Gastrocnemius medialis (tissue), 4 donors: ENCODE measurements around the gene EFHD2. TPM values are rescaled to one million over a fixed set of nuclear protein-coding genes. Genes with fewer than 3 reads are reported as not detected.

Experiments used
- ATAC-seq, 2 donors: fragments of 150-250 bp; one replicate each; pipeline ENCODE4 v1.9.1; 2016
- DNase-seq, 2 donors: peaks; one replicate each; pipeline ENCODE4 v3.0.0-alpha.2; 2019
- H3K27ac ChIP-seq, 4 donors: fragments of 200-600 bp; sonication (generic); 1 replicate in 1 of 4; 2 replicates in 3 of 4; pipeline ENCODE4 v1.5.1; 2016 to 2018; ENCODE audit warnings: mild to moderate bottlenecking in 2 of 4, moderate library complexity in 1 of 4
- H3K27me3 ChIP-seq, 3 donors: fragments of 200-600 bp; sonication (generic) in 2 of 3; 1 replicate in 1 of 3; 2 replicates in 2 of 3; pipeline versions ENCODE4 v1.5.1 to v1.6.0; 2016 to 2019; ENCODE audit warnings: mild to moderate bottlenecking in 1 of 3, moderate library complexity in 1 of 3
- H3K36me3 ChIP-seq, 2 donors: fragments of 200-600 bp; sonication (generic) in 1 of 2; one replicate each; pipeline ENCODE4 v1.5.1; 2017 to 2018
- H3K4me1 ChIP-seq, 2 donors: fragments of 200-600 bp; sonication (generic) in 1 of 2; one replicate each; pipeline ENCODE4 v1.5.1; 2016 to 2017; ENCODE audit warnings: mild to moderate bottlenecking in 2 of 2
- H3K4me3 ChIP-seq, 4 donors: fragments of 200-600 bp; sonication (generic) in 3 of 4; 1 replicate in 1 of 4; 2 replicates in 3 of 4; pipeline ENCODE4 v1.5.1; 2016 to 2019; ENCODE audit warnings: mild to moderate bottlenecking in 2 of 4
- H3K9me3 ChIP-seq, 3 donors: fragments of 200-600 bp; sonication (generic) in 2 of 3; 1 replicate in 1 of 3; 2 replicates in 2 of 3; pipeline ENCODE4 v1.5.1; 2016 to 2019
- POLR2A ChIP-seq, 2 donors: fragments of 450-650 bp; IDR thresholded peaks; one replicate each; pipeline ENCODE4 v1.6.1; 2017; ENCODE audit warnings: antibody characterized with exemption in 2 of 2, mild to moderate bottlenecking in 2 of 2, moderate library complexity in 2 of 2
- in situ Hi-C, 4 donors: fragments of 200-750 bp; cut with MboI; loops; one replicate each; pipeline versions ENCODE4 v1.15.0 to v1.8.0; 2017; ENCODE audit warnings: low sequenced_read_pairs in 4 of 4
- intact Hi-C: fragments of 100-400 bp; cut with DNase I; formaldehyde crosslinking; loops from one replicate; pipeline ENCODE4 v1.15.1; 2023; ENCODE audit warnings: low total_unique reads
- total RNA-seq, 4 donors: library from RNA; depleted of rRNA; stranded (reverse); fragments of >200 nt; gene quantifications; one replicate each; pipeline versions ENCODE4 v1.1.0 to v1.2.3, GENCODE V29; 2016
- TF ChIP-seq, protein P1 (sequence below), 5 experiments: fragments of 450-650 bp in 3 of 5; fragments of 200-600 bp in 2 of 5; sonication (generic) in 2 of 5; IDR thresholded peaks in 4 of 5; conservative IDR thresholded peaks in 1 of 5; 1 replicate in 4 of 5; 2 replicates in 1 of 5; pipeline ENCODE4 v1.5.1; 2016 to 2019; ENCODE audit warnings: antibody characterized with exemption in 5 of 5, mild to moderate bottlenecking in 3 of 5, moderate library complexity in 3 of 5

The EFHD2 gene
- total RNA-seq, 4 donors from 2014 or later: 2.9 to 8.1 (median 5.3) TPM

GRCh38 chr1:15441247-15441646 is 31.6 kb downstream of the EFHD2 start:
- intact Hi-C loops: no loop called here
- Histone ChIP-seq H3K4me3 (no peak overlapping the region), H3K36me3 (no peaks in the 10 kb centered on the region), H3K4me1 (no peaks in the 10 kb centered on the region), H3K27ac (no peak overlapping the region), H3K27me3 (no peaks in the 10 kb centered on the region), H3K9me3 (no peaks in the 10 kb centered on the region)
- in situ Hi-C loops: loop anchor here in 2 of 4 donors (25.0 kb wide), 2 partner anchors 304 to 329 kb away; no protein-coding TSS in a partner anchor
- DNase-seq (no peak), ATAC-seq (no peak)
- TF ChIP-seq POLR2A (IDR thresholded peaks at IDR 0.05): no peak
- TF ChIP-seq, protein P1, sequence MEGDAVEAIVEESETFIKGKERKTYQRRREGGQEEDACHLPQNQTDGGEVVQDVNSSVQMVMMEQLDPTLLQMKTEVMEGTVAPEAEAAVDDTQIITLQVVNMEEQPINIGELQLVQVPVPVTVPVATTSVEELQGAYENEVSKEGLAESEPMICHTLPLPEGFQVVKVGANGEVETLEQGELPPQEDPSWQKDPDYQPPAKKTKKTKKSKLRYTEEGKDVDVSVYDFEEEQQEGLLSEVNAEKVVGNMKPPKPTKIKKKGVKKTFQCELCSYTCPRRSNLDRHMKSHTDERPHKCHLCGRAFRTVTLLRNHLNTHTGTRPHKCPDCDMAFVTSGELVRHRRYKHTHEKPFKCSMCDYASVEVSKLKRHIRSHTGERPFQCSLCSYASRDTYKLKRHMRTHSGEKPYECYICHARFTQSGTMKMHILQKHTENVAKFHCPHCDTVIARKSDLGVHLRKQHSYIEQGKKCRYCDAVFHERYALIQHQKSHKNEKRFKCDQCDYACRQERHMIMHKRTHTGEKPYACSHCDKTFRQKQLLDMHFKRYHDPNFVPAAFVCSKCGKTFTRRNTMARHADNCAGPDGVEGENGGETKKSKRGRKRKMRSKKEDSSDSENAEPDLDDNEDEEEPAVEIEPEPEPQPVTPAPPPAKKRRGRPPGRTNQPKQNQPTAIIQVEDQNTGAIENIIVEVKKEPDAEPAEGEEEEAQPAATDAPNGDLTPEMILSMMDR (IDR thresholded peaks at IDR 0.05 in 4 of 5, conservative IDR thresholded peaks at IDR 0.05 in 1 of 5): no peak

DNA sequence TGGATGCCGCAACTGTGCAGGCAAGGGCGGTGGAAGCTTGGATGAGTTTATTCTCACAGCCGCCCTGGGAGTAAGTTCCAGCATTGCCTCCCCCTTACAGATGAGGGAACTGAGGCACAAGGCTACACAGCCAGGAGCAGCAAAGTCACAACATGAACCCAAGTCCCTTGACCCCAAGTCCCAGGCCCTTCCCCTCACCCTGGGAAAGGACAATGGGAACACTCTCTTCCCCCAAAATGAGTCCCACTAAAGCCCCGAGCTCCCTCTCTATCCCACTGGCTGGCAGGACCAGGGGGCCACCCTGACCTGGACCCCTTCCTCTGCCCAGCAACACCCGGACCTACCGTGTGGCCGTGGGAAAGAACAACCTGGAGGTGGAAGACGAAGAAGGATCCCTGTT is 32.4 kb downstream of the EFHD2 start:
- in situ Hi-C loops (loop anchor here in 2 of 4 donors (25.0 kb wide), 2 partner anchors 305 to 330 kb away; no protein-coding TSS in a partner anchor), intact Hi-C loops (no loop called here)
- Histone ChIP-seq H3K27me3 (no peaks in the 10 kb centered on the region), H3K4me3 (no peak overlapping the region), H3K27ac (no peak overlapping the region), H3K4me1 (no peaks in the 10 kb centered on the region), H3K36me3 (no peaks in the 10 kb centered on the region), H3K9me3 (no peaks in the 10 kb centered on the region)
- no peak for DNase-seq
- TF ChIP-seq POLR2A (IDR thresholded peaks at IDR 0.05): no peak
- TF ChIP-seq, protein P1 (IDR thresholded peaks at IDR 0.05 in 4 of 5, conservative IDR thresholded peaks at IDR 0.05 in 1 of 5): no peak
- ATAC-seq: no peak

- intact Hi-C loops (no loop called here), in situ Hi-C loops (loop anchor here in 2 of 4 donors (25.0 kb wide), 2 partner anchors 305 to 330 kb away; no protein-coding TSS in a partner anchor)
- Histone ChIP-seq H3K4me3 (no peak overlapping the region), H3K9me3 (no peaks in the 10 kb centered on the region), H3K4me1 (no peaks in the 10 kb centered on the region), H3K27me3 (no peaks in the 10 kb centered on the region), H3K27ac (no peak overlapping the region), H3K36me3 (no peaks in the 10 kb centered on the region)
- no peak for ATAC-seq
- DNase-seq: no peak
- TF ChIP-seq, protein P1 (IDR thresholded peaks at IDR 0.05 in 4 of 5, conservative IDR thresholded peaks at IDR 0.05 in 1 of 5): no peak
- TF ChIP-seq POLR2A (IDR thresholded peaks at IDR 0.05): no peak
These were observed 33.1 kb downstream of the EFHD2 start for GRCh38 chr1:15442759-15443158.

DNA sequence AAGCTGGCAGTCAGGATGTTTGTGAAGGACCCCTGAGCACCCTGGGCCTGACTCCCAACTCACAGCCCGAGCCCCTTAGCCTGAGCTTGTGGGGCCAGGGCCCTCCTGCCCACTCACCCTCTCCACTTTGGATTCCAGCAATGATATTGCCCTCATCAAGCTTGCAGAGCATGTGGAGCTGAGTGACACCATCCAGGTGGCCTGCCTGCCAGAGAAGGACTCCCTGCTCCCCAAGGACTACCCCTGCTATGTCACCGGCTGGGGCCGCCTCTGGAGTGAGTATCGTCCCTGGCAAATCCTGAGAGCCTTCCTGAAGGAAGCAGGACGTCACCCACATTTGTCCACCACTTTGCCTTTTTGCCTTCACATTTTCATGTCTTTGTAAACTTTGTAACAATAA is 33.6 kb downstream of the EFHD2 start:
- ATAC-seq: no peak
- in situ Hi-C loops (loop anchor here in 2 of 4 donors (25.0 kb wide), 2 partner anchors 306 to 331 kb away; no protein-coding TSS in a partner anchor), intact Hi-C loops (no loop called here)
- no peak overlapping the region for H3K4me3 ChIP-seq
- H3K27ac ChIP-seq: no peak overlapping the region
- no peaks in the 10 kb centered on the region for H3K9me3 ChIP-seq
- H3K27me3 ChIP-seq: no peaks in the 10 kb centered on the region
- no peaks in the 10 kb centered on the region for H3K36me3 ChIP-seq
- no peak for DNase-seq
- H3K4me1 ChIP-seq: no peaks in the 10 kb centered on the region
- no peak for TF ChIP-seq POLR2A (IDR thresholded peaks at IDR 0.05)
- TF ChIP-seq, protein P1 (IDR thresholded peaks at IDR 0.05 in 4 of 5, conservative IDR thresholded peaks at IDR 0.05 in 1 of 5): no peak
